ENCODE data around the gene CTSH. TPM values are rescaled to one million over a fixed set of nuclear protein-coding genes. Genes with fewer than 3 reads are reported as not detected.

The CTSH gene
- total and polyA plus RNA-seq, 2 of the 13 experiments (the other 11 are each of a cell fraction or from before 2014, with no cell fraction given), result 265 to 653 TPM

GRCh38 chr15:78993931-78994530, 49.2 kb upstream of the CTSH start (continued):
- no peak; the same call in 1 of the 2 replicates for TF ChIP-seq CAMTA2 (CRISPR knock-in tag; IDR thresholded peaks at IDR 0.05; ENCODE audit: borderline replicate concordance)
- 0 out of 2 replicates have a peak, but pooled peaks have one; percentile 60 for TF ChIP-seq ZNF180 (CRISPR knock-in tag; IDR thresholded peaks at IDR 0.05; ENCODE audit: borderline replicate concordance, low read depth)
- no peak for TF ChIP-seq RORA (CRISPR knock-in tag; IDR thresholded peaks at IDR 0.05)
- TF ChIP-seq SRSF1 (optimal IDR thresholded peaks at IDR 0.05; ENCODE audit: low read depth, low read length), result peak; percentile 70
- peak; percentile 55; the same call in 1 of the 2 replicates for TF ChIP-seq ZBTB44 (CRISPR knock-in tag; IDR thresholded peaks at IDR 0.05)
- peak; percentile 25 for TF ChIP-seq PCBP2 (optimal IDR thresholded peaks at IDR 0.05; ENCODE audit: low read depth, low read length, poor library complexity, severe bottlenecking)
- no peak for TF ChIP-seq ZNF20 (CRISPR knock-in tag; IDR thresholded peaks at IDR 0.05)
- TF ChIP-seq ZNF709 (CRISPR knock-in tag; IDR thresholded peaks at IDR 0.05), result no peak
- peak; percentile 30; the same call in 1 of the 2 replicates for TF ChIP-seq KLF13 (CRISPR knock-in tag; IDR thresholded peaks at IDR 0.05)
- peak; percentile 93; the same call in 1 of the 2 replicates for TF ChIP-seq HOXA3 (CRISPR knock-in tag; IDR thresholded peaks at IDR 0.05)
- TF ChIP-seq ZFP91 (CRISPR knock-in tag; IDR thresholded peaks at IDR 0.05; ENCODE audit: borderline replicate concordance), result peak; percentile 94
- peak; percentile 64; the same call in 1 of the 2 replicates for TF ChIP-seq ZNF572 (CRISPR knock-in tag; IDR thresholded peaks at IDR 0.05)
- TF ChIP-seq DZIP1 (CRISPR knock-in tag; IDR thresholded peaks at IDR 0.05), result no peak
- TF ChIP-seq BCL6 (CRISPR knock-in tag; IDR thresholded peaks at IDR 0.05), result peak; percentile 92
- TF ChIP-seq ZC3H4 (CRISPR knock-in tag; IDR thresholded peaks at IDR 0.05; ENCODE audit: borderline replicate concordance), result no peak
- peak; percentile 43; the same call in 1 of the 2 replicates for TF ChIP-seq ZNF776 (CRISPR knock-in tag; IDR thresholded peaks at IDR 0.05)
- peak; percentile 95 for TF ChIP-seq FOXA3 (CRISPR knock-in tag; IDR thresholded peaks at IDR 0.05)
- no peak for TF ChIP-seq ZNF382 (CRISPR knock-in tag; IDR thresholded peaks at IDR 0.05; ENCODE audit: borderline replicate concordance)
- TF ChIP-seq ZNF775 (CRISPR knock-in tag; IDR thresholded peaks at IDR 0.05; ENCODE audit: borderline replicate concordance), result no peak; the same call in 1 of the 2 replicates
- TF ChIP-seq E2F2 (CRISPR knock-in tag; IDR thresholded peaks at IDR 0.05; ENCODE audit: borderline replicate concordance), result peak; percentile 65; the same call in 1 of the 2 replicates
